HG03025 (cell line): ENCODE data around the gene AMY1B.
"Not testable (repeated sequence)": the region's sequence is repeated elsewhere in the genome, so short reads cannot be mapped to it uniquely, and the experiment has no call there.

Source experiments
- ATAC-seq: cut with Tn5 transposase; IDR thresholded peaks from one replicate; pipeline ENCODE4 v1.9.1; 2021; ENCODE audit warnings: mild to moderate bottlenecking, moderate library complexity; ENCODE audit not compliant: unreplicated experiment, low FRiP score

AMY1B gene

GRCh38 chr1:103696110-103696509, at the start of gene AMY1B:
AMY1B (minus strand) TSS chr1:103696210; CDS start chr1:103695639, 571 bp downstream.
- not testable (repeated sequence) for ATAC-seq

- ATAC-seq: not testable (repeated sequence)
Measured at GRCh38 chr1:103745040-103745439, 49.0 kb upstream of the AMY1B start.

- not testable (repeated sequence) for ATAC-seq
Measured at GRCh38 chr1:103744449-103744848, 48.4 kb upstream of the AMY1B start.

GRCh38 chr1:103738031-103738430, 42.0 kb upstream of the AMY1B start:
- ATAC-seq: not testable (repeated sequence)

GRCh38 chr1:103735334-103735733, 39.3 kb upstream of the AMY1B start:
- not testable (repeated sequence) for ATAC-seq

- not testable (repeated sequence) for ATAC-seq
Measured at GRCh38 chr1:103721473-103721872, 25.5 kb upstream of the AMY1B start.

DNA sequence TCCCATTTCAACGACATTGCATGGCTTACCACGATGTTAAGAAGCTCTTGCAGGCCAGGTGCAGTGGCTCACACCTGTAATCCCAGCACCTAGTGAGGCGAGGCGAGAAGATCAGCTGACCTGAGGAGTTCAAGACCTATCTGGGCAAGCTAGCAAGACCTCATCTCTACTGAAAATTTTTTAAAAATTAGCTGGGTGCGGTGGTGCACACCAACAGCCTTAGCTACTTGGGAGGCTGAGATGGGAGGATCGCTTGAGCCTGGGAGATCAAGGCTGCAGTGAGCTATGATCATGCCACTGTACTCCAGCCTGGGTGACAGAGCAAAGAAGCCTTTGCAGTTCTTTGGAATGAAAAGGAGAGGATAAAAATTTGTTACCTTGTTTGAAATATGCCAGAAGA, 21.4 kb upstream of the AMY1B start:
- not testable (repeated sequence) for ATAC-seq

GRCh38 chr1:103710381-103710780, 14.4 kb upstream of the AMY1B start:
- ATAC-seq: not testable (repeated sequence)

DNA sequence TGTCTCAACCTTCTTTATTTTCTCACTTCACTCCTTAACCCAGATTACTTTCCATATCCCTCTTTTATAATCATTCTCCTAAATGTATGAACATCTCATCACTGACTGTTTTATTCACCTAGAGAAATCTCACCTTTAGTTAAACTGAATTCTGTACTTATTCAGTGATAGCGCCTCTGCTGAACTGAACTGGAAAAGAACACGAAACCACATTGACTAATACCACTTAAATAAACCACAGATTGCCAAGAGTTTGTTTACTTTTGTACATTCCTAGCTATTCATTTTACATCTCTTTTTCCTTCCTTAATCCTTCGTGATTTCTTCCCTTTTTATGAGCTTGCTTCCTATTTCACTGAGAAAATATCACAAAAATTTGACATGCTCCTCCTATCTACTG, 11.7 kb upstream of the AMY1B start:
- ATAC-seq: not testable (repeated sequence)

DNA sequence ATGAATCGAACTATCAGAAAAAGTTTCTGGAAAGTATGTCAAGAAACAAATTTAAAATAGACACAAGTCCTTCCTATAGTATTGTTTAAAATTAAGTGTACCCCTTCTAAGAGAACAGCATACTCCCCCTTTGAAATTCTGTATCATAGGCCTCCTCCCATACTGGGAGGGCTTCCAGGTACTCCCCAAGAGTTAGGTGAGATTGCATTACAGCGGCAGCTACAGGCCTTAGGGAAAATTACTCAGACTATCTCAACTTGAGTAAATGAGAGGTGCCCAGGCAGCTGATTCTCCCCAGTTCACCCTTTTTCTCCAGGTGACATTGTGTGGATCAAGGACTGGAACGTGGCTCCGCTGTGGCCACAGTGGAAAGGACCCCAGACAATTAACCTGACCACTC, 5.2 kb upstream of the AMY1B start:
- ATAC-seq: not testable (repeated sequence)

DNA sequence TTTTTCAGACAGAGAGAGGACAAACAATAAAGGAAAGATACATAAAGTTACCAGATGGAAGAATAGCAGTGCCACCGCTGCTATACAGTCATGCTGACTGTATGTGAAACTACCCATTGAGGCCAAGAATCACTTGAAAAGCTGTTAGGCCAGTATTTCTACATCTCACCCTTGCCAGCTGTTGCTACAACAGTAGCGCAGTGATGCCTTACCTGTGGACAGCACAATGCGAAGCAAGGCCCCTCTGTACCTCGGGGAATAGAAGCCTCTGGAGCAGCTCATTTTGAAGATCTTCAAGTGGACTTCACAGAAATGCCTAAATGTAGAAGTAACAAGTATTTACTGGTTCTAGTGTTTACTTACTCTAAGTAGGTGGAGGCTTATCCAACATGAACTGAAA, 4.7 kb upstream of the AMY1B start:
- ATAC-seq: not testable (repeated sequence)

DNA sequence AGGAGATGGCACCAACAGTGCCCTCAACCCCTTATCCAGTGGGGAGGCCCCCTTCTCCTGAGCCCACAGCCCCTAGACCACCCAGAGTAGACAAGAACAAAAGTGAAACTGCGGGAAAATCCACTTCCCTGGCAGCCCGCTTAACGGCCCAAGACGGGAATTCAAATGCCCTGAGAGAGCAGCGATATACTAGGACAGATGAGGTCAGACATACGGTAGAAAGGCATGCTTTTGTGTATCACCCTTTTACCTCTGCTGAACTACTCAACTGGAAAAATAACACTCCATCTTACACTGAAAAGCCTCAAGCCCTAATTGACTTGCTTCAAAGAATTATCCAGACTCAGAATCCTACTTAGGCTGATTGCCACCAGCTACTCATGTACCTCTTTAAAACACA, 1.4 kb upstream of the AMY1B start:
- not testable (repeated sequence) for ATAC-seq

GRCh38 chr1:103676335-103676734, 19.7 kb downstream of the AMY1B start:
- ATAC-seq: not testable (repeated sequence)

- not testable (repeated sequence) for ATAC-seq
Measured at GRCh38 chr1:103655460-103655859, 40.5 kb downstream of the AMY1B start, which contains the start of gene AMY1A. AMY1A (plus strand) TSS chr1:103655760; CDS start chr1:103656331, 571 bp downstream.

- not testable (repeated sequence) for ATAC-seq
Measured at GRCh38 chr1:103654133-103654532, 41.9 kb downstream of the AMY1B start.

GRCh38 chr1:103650889-103651288, 45.1 kb downstream of the AMY1B start:
- not testable (repeated sequence) for ATAC-seq

DNA sequence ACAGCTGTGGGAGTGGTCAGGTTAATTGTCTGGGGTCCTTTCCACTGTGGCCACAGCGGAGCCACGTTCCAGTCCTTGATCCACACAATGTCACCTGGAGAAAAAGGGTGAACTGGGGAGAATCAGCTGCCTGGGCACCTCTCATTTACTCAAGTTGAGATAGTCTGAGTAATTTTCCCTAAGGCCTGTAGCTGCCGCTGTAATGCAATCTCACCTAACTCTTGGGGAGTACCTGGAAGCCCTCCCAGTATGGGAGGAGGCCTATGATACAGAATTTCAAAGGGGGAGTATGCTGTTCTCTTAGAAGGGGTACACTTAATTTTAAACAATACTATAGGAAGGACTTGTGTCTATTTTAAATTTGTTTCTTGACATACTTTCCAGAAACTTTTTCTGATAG, 45.7 kb downstream of the AMY1B start:
- not testable (repeated sequence) for ATAC-seq

GRCh38 chr1:103643908-103644307, 52.1 kb downstream of the AMY1B start:
- ATAC-seq: not testable (repeated sequence)

GRCh38 chr1:103641194-103641593, 54.8 kb downstream of the AMY1B start:
- ATAC-seq: not testable (repeated sequence)
